ENCODE measurements around the gene RPS15.

DNA sequence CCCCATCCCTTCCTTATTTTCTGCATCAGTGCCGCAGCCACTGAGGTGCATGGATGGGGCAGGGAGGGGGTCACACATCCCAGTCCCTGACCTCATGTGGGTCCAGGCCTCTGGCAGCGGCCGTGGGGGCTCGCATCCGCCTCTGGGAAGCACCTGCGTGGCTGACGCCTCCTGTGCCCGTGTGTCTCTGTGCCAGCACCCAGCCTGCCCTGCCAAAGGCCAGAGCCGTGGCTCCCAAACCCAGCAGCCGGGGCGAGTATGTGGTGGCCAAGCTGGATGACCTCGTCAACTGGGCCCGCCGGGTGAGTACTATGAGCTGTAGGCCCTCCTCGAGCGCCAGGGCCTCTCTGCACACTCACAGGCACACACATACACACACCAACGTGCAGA is 49.6 kb upstream of the RPS15 start:
- TF ChIP-seq, protein P1, sequence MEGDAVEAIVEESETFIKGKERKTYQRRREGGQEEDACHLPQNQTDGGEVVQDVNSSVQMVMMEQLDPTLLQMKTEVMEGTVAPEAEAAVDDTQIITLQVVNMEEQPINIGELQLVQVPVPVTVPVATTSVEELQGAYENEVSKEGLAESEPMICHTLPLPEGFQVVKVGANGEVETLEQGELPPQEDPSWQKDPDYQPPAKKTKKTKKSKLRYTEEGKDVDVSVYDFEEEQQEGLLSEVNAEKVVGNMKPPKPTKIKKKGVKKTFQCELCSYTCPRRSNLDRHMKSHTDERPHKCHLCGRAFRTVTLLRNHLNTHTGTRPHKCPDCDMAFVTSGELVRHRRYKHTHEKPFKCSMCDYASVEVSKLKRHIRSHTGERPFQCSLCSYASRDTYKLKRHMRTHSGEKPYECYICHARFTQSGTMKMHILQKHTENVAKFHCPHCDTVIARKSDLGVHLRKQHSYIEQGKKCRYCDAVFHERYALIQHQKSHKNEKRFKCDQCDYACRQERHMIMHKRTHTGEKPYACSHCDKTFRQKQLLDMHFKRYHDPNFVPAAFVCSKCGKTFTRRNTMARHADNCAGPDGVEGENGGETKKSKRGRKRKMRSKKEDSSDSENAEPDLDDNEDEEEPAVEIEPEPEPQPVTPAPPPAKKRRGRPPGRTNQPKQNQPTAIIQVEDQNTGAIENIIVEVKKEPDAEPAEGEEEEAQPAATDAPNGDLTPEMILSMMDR (IDR thresholded peaks at IDR 0.05; ENCODE audit: extremely low read depth in 1 of 2, insufficient read depth in 1 of 2, low read depth in 1 of 2, low read length in 2 of 2), result no peak
- TF ChIP-seq EZH2 (IDR thresholded peaks at IDR 0.05; ENCODE audit: borderline replicate concordance, low read depth, low read length, severe bottlenecking), result no peak
